ENCODE results near the gene TRIM39.

The TRIM39 gene

GRCh38 chr6:30304002-30304401, 22.7 kb upstream of the TRIM39 start:
- Histone ChIP-seq H3K27me3 (ENCODE audit: insufficient read depth, low read length, poor library complexity) (no peaks in the 10 kb centered on the region), H3K4me2 (ENCODE audit: low read length) (no peak overlapping the region), H3K9ac (ENCODE audit: low read length) (no peak overlapping the region), H3K27ac (ENCODE audit: low read depth, low read length) (no peak overlapping the region), H3K79me2 (ENCODE audit: control insufficient read depth, insufficient read depth, low read length) (peaks cover 23% of the 10 kb centered on the region), H2BK5ac (ENCODE audit: low read length) (no peak overlapping the region), H3K4ac (ENCODE audit: low read depth, low read length) (no peak overlapping the region), H3K18ac (ENCODE audit: low read length) (no peak overlapping the region), H3K56ac (ENCODE audit: low read length) (no peak overlapping the region), H2BK120ac (ENCODE audit: low read depth, low read length) (no peak overlapping the region), H3K23ac (ENCODE audit: low read length) (no peak overlapping the region), H3K79me1 (ENCODE audit: low read length) (peaks cover 32% of the 10 kb centered on the region), H2BK15ac (replicated peaks; ENCODE audit: low read depth) (no peak overlapping the region), H3K4me1 (ENCODE audit: control insufficient read depth, low read depth, low read length) (no peaks in the 10 kb centered on the region), H3K36me3 (ENCODE audit: control insufficient read depth, insufficient read depth, low read length) (peaks cover 2% of the 10 kb centered on the region), H4K8ac (ENCODE audit: low read depth, low read length) (no peak overlapping the region), H2AK5ac (ENCODE audit: low read length) (no peak overlapping the region), H4K5ac (ENCODE audit: low read length) (no peak overlapping the region), H3K4me3 (ENCODE audit: low read length) (no peak overlapping the region)
- WGBS (ENCODE audit: extremely low coverage, insufficient coverage, low lambda C conversion rate), result no CpG with 5 or more reads among the region's 2 CpGs
- no peak for DNase-seq

DNA sequence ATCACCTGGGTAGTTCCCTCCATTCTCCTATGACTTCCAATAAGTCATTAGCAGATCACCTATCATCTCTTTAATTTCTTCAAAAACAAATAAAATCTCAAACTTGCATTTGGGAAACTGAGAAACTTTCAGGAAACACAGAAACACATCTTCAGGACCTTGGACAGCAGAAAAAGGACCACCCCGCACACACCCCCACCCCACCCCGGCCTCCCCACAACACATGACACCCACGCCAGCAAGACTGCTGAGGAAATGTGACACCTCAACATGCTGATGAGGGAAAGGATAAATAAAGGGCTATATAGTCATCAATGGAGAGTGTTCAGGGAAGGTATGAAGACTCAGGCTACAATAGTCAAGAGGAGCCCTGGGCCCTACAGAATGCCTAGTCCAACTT, 15.6 kb upstream of the TRIM39 start:
- Histone ChIP-seq H3K4ac (ENCODE audit: low read depth, low read length) (no peak overlapping the region), H2AK5ac (ENCODE audit: low read length) (no peak overlapping the region), H3K27ac (ENCODE audit: low read depth, low read length) (no peak overlapping the region), H3K4me1 (ENCODE audit: control insufficient read depth, low read depth, low read length) (no peaks in the 10 kb centered on the region), H3K23ac (ENCODE audit: low read length) (no peak overlapping the region), H2BK120ac (ENCODE audit: low read depth, low read length) (no peak overlapping the region), H2BK15ac (replicated peaks; ENCODE audit: low read depth) (no peak overlapping the region), H3K56ac (ENCODE audit: low read length) (no peak overlapping the region), H3K36me3 (ENCODE audit: control insufficient read depth, insufficient read depth, low read length) (peaks cover 7% of the 10 kb centered on the region), H2BK5ac (ENCODE audit: low read length) (no peak overlapping the region), H3K4me2 (ENCODE audit: low read length) (no peak overlapping the region), H3K9ac (ENCODE audit: low read length) (no peak overlapping the region), H3K4me3 (ENCODE audit: low read length) (no peak overlapping the region), H3K18ac (ENCODE audit: low read length) (no peak overlapping the region), H3K79me1 (ENCODE audit: low read length) (peaks cover 37% of the 10 kb centered on the region), H4K8ac (ENCODE audit: low read depth, low read length) (no peak overlapping the region), H3K27me3 (ENCODE audit: insufficient read depth, low read length, poor library complexity) (peaks cover 1% of the 10 kb centered on the region), H3K79me2 (ENCODE audit: control insufficient read depth, insufficient read depth, low read length) (peaks cover 65% of the 10 kb centered on the region), H4K5ac (ENCODE audit: low read length) (no peak overlapping the region)
- DNase-seq, result peak; percentile 18
- WGBS (ENCODE audit: extremely low coverage, insufficient coverage, low lambda C conversion rate), result no CpG with 5 or more reads among the region's 3 CpGs

GRCh38 chr6:30311671-30312070, 15.1 kb upstream of the TRIM39 start:
- Histone ChIP-seq H3K4ac (ENCODE audit: low read depth, low read length) (no peak overlapping the region), H3K9ac (ENCODE audit: low read length) (no peak overlapping the region), H3K36me3 (ENCODE audit: control insufficient read depth, insufficient read depth, low read length) (peaks cover 7% of the 10 kb centered on the region), H3K23ac (ENCODE audit: low read length) (no peak overlapping the region), H3K18ac (ENCODE audit: low read length) (no peak overlapping the region), H3K27ac (ENCODE audit: low read depth, low read length) (no peak overlapping the region), H3K56ac (ENCODE audit: low read length) (no peak overlapping the region), H3K79me1 (ENCODE audit: low read length) (peaks cover 36% of the 10 kb centered on the region), H4K5ac (ENCODE audit: low read length) (no peak overlapping the region), H2BK120ac (ENCODE audit: low read depth, low read length) (no peak overlapping the region), H2AK5ac (ENCODE audit: low read length) (no peak overlapping the region), H3K79me2 (ENCODE audit: control insufficient read depth, insufficient read depth, low read length) (peaks cover 68% of the 10 kb centered on the region), H3K4me2 (ENCODE audit: low read length) (no peak overlapping the region), H4K8ac (ENCODE audit: low read depth, low read length) (no peak overlapping the region), H3K4me1 (ENCODE audit: control insufficient read depth, low read depth, low read length) (no peaks in the 10 kb centered on the region), H3K27me3 (ENCODE audit: insufficient read depth, low read length, poor library complexity) (peaks cover 1% of the 10 kb centered on the region), H3K4me3 (ENCODE audit: low read length) (no peak overlapping the region), H2BK15ac (replicated peaks; ENCODE audit: low read depth) (no peak overlapping the region), H2BK5ac (ENCODE audit: low read length) (no peak overlapping the region)
- DNase-seq, result no peak
- WGBS (ENCODE audit: extremely low coverage, insufficient coverage, low lambda C conversion rate), result no CpG with 5 or more reads among the region's 1 CpG

DNA sequence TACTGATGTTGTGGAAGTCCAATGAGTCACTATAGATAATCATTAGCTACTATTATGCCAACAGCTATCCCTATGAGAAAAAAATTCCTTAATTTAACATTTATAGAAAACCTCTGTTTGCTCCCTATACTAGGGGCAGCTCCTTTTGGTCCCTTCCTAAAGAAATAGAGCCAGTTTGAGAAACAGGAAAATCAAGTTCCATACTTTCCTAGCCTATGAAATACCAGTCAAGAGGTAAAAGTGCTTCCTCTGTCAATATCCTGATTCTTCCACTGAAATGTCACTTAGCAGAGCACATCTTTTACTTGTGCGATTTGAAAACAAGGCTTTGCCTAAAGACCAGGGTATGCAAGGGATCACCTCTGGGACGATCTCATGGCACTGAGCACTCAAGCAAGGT, 14.5 kb upstream of the TRIM39 start:
- no CpG with 5 or more reads among the region's 2 CpGs for WGBS (ENCODE audit: extremely low coverage, insufficient coverage, low lambda C conversion rate)
- H3K36me3 ChIP-seq (ENCODE audit: control insufficient read depth, insufficient read depth, low read length), result peaks cover 7% of the 10 kb centered on the region

GRCh38 chr6:30312676-30313321, 13.9 kb upstream of the TRIM39 start:
- Histone ChIP-seq H3K27me3 (ENCODE audit: insufficient read depth, low read length, poor library complexity) (peaks cover 1% of the 10 kb centered on the region), H3K79me1 (ENCODE audit: low read length) (peaks cover 32% of the 10 kb centered on the region), H2BK5ac (ENCODE audit: low read length) (no peak overlapping the region), H3K23ac (ENCODE audit: low read length) (no peak overlapping the region), H2AK5ac (ENCODE audit: low read length) (no peak overlapping the region), H3K4me2 (ENCODE audit: low read length) (no peak overlapping the region), H4K5ac (ENCODE audit: low read length) (no peak overlapping the region), H3K79me2 (ENCODE audit: control insufficient read depth, insufficient read depth, low read length) (peaks cover 69% of the 10 kb centered on the region), H3K36me3 (ENCODE audit: control insufficient read depth, insufficient read depth, low read length) (peaks cover 7% of the 10 kb centered on the region), H4K8ac (ENCODE audit: low read depth, low read length) (no peak overlapping the region), H3K4me1 (ENCODE audit: control insufficient read depth, low read depth, low read length) (no peaks in the 10 kb centered on the region), H2BK15ac (replicated peaks; ENCODE audit: low read depth) (no peak overlapping the region), H3K4me3 (ENCODE audit: low read length) (no peak overlapping the region), H3K4ac (ENCODE audit: low read depth, low read length) (no peak overlapping the region), H3K56ac (ENCODE audit: low read length) (no peak overlapping the region), H3K27ac (ENCODE audit: low read depth, low read length) (no peak overlapping the region), H3K18ac (ENCODE audit: low read length) (no peak overlapping the region), H2BK120ac (ENCODE audit: low read depth, low read length) (no peak overlapping the region), H3K9ac (ENCODE audit: low read length) (no peak overlapping the region)
- WGBS (ENCODE audit: extremely low coverage, insufficient coverage, low lambda C conversion rate), result no CpG with 5 or more reads among the region's 1 CpG
- DNase-seq, result no peak

More for the DNA sequence above, 14.5 kb upstream of the TRIM39 start:
- H2BK15ac ChIP-seq (replicated peaks; ENCODE audit: low read depth), result no peak overlapping the region
- peaks cover 34% of the 10 kb centered on the region for H3K79me1 ChIP-seq (ENCODE audit: low read length)
- no peak overlapping the region for H3K4me3 ChIP-seq (ENCODE audit: low read length)
- DNase-seq, result no peak
- no peak overlapping the region for H4K5ac ChIP-seq (ENCODE audit: low read length)
- no peak overlapping the region for H2BK5ac ChIP-seq (ENCODE audit: low read length)
- H3K23ac ChIP-seq (ENCODE audit: low read length), result no peak overlapping the region
- no peak overlapping the region for H3K4me2 ChIP-seq (ENCODE audit: low read length)
- H3K27ac ChIP-seq (ENCODE audit: low read depth, low read length), result no peak overlapping the region
- H3K79me2 ChIP-seq (ENCODE audit: control insufficient read depth, insufficient read depth, low read length), result peaks cover 67% of the 10 kb centered on the region
- no peak overlapping the region for H3K9ac ChIP-seq (ENCODE audit: low read length)
- no peak overlapping the region for H2BK120ac ChIP-seq (ENCODE audit: low read depth, low read length)
- H2AK5ac ChIP-seq (ENCODE audit: low read length), result no peak overlapping the region
- H3K56ac ChIP-seq (ENCODE audit: low read length), result no peak overlapping the region
- H4K8ac ChIP-seq (ENCODE audit: low read depth, low read length), result no peak overlapping the region
- no peak overlapping the region for H3K4ac ChIP-seq (ENCODE audit: low read depth, low read length)
- H3K4me1 ChIP-seq (ENCODE audit: control insufficient read depth, low read depth, low read length), result no peaks in the 10 kb centered on the region
- no peak overlapping the region for H3K18ac ChIP-seq (ENCODE audit: low read length)
- H3K27me3 ChIP-seq (ENCODE audit: insufficient read depth, low read length, poor library complexity), result peaks cover 1% of the 10 kb centered on the region

- no peak overlapping the region for H2BK15ac ChIP-seq (replicated peaks; ENCODE audit: low read depth)
- H3K27me3 ChIP-seq (ENCODE audit: insufficient read depth, low read length, poor library complexity), result peaks cover 1% of the 10 kb centered on the region
- peaks cover 7% of the 10 kb centered on the region for H3K36me3 ChIP-seq (ENCODE audit: control insufficient read depth, insufficient read depth, low read length)
- no peak overlapping the region for H4K5ac ChIP-seq (ENCODE audit: low read length)
- H4K8ac ChIP-seq (ENCODE audit: low read depth, low read length), result no peak overlapping the region
- no peak overlapping the region for H2AK5ac ChIP-seq (ENCODE audit: low read length)
- peaks cover 75% of the 10 kb centered on the region for H3K79me2 ChIP-seq (ENCODE audit: control insufficient read depth, insufficient read depth, low read length)
- H3K56ac ChIP-seq (ENCODE audit: low read length), result no peak overlapping the region
- no peak overlapping the region for H3K9ac ChIP-seq (ENCODE audit: low read length)
- no peaks in the 10 kb centered on the region for H3K4me1 ChIP-seq (ENCODE audit: control insufficient read depth, low read depth, low read length)
- H3K4ac ChIP-seq (ENCODE audit: low read depth, low read length), result no peak overlapping the region
- DNase-seq, result no peak
- H3K4me3 ChIP-seq (ENCODE audit: low read length), result no peak overlapping the region
- WGBS (ENCODE audit: extremely low coverage, insufficient coverage, low lambda C conversion rate), result no CpG with 5 or more reads among the region's 3 CpGs
- no peak overlapping the region for H3K23ac ChIP-seq (ENCODE audit: low read length)
- no peak overlapping the region for H3K4me2 ChIP-seq (ENCODE audit: low read length)
- no peak overlapping the region for H2BK5ac ChIP-seq (ENCODE audit: low read length)
- H3K27ac ChIP-seq (ENCODE audit: low read depth, low read length), result no peak overlapping the region
- H3K79me1 ChIP-seq (ENCODE audit: low read length), result peaks cover 26% of the 10 kb centered on the region
- no peak overlapping the region for H3K18ac ChIP-seq (ENCODE audit: low read length)
- H2BK120ac ChIP-seq (ENCODE audit: low read depth, low read length), result no peak overlapping the region
Measured at GRCh38 chr6:30315156-30315555, 11.6 kb upstream of the TRIM39 start.

All from mesendoderm (in vitro differentiated cells).